Measurements from ENCODE around the gene TBC1D30.
"Not testable (repeated sequence)": the region's sequence is repeated elsewhere in the genome, so short reads cannot be mapped to it uniquely, and the experiment has no call there.

The TBC1D30 gene, protein sequence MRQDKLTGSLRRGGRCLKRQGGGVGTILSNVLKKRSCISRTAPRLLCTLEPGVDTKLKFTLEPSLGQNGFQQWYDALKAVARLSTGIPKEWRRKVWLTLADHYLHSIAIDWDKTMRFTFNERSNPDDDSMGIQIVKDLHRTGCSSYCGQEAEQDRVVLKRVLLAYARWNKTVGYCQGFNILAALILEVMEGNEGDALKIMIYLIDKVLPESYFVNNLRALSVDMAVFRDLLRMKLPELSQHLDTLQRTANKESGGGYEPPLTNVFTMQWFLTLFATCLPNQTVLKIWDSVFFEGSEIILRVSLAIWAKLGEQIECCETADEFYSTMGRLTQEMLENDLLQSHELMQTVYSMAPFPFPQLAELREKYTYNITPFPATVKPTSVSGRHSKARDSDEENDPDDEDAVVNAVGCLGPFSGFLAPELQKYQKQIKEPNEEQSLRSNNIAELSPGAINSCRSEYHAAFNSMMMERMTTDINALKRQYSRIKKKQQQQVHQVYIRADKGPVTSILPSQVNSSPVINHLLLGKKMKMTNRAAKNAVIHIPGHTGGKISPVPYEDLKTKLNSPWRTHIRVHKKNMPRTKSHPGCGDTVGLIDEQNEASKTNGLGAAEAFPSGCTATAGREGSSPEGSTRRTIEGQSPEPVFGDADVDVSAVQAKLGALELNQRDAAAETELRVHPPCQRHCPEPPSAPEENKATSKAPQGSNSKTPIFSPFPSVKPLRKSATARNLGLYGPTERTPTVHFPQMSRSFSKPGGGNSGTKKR

DNA sequence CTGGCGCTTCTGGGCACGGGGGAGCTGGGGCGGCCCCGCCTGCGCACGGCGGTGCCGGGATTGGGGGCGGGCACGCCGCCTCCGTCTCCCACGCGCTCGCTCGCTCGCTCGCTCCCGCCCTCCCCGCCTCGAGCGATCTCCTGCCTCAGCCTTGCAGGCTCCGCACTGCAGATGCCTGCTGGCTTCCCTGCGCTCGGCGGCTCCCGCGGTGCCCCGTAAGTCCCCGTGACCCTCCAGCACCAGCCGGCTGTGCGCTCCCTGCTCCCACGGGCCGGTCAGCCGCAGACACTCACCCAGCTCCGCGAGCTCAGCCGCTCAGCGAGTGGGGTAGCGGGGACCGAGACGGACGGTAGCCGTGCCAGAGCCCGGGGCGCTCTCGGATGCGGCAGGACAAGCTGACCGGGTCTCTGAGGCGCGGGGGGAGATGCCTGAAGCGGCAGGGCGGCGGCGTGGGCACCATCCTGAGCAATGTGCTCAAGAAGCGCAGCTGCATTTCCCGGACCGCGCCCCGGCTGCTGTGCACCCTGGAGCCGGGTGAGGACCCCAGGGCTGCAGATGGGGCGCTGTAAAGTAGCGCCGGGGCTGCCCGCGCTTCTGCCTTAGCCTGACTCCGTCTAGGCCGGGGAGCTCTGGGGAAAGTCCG, at the start of gene TBC1D30:
TBC1D30 (plus strand) TSS at position 148 of the 643 bp plus-strand sequence; CDS start at position 381, 233 bp downstream.
- DNase-seq: no peak

DNA sequence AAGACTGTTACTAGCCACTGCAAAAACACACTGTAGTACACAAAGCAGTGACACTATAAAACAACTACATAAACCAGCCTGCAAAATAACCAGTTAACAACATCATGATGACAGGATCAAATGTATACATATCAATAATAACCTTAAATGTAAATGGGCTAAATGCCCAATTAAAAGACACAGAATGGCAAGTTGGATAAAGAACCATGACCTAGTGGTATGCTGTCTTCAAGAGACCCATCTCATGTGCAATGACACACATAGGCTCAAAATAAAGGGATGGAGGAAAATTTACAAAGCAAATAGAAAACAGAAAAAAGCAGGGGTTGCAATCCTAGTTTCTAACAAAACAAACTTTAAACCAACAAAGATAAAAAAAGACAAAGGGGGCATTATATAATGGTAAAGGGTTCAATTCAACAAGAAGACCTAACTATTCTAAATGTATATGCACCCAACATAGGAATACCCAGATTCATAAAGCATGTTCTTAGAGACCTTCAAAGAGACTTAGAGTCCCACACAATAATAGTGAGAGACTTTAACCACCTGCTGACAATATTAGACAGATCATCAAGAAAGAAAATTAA, 49.2 kb upstream of the TBC1D30 start:
- DNase-seq: not testable (repeated sequence)

DNA sequence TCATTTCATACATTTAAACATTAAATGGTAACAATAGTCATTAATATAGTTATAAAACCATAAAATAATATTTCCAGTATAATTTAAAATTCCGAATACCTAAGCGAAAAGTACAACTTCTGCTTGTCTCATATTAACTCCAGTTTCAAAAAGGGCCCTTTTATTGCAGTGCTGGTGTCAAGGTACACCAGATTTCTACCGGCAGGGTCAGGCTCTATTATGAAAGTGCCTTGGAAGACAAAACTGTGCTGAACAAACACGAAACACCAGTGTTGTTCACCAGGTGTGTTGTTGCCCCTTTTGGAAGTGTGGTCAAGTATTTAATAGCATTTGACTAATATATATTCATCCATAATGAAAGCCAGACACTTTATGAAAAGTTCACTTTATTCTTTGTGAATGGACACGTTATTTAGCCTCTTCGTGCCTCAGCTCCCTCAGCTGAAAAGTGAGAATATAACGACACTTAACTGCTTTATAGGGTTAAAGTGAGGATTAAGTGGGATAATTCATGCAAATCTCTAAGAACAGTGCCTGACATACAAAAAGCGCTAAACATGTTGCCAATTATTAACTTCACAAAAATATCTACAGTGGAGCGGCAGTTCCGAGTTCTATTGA, 45.0 kb upstream of the TBC1D30 start:
- DNase-seq: no peak

DNA sequence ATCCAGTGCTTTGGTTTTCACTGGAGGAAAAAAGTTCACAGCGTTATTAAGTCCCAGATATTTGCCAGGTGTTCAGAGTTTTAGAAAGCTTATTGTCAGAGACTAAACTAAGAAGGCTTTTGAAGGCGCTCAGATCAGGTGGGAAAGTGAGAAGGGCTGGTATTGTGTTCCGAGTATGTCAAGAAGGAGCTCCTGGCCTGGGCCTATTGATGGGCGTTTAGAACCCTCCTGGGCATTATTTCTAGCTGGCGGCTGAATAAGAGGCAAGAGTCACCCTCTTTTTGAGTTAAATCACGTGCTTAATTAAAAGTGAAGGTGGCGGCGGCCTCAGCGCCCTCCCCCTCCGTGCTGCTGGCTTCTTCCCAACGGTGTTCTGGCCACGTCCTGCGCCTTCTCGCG, 44.3 kb upstream of the TBC1D30 start:
- no peak for DNase-seq

DNA sequence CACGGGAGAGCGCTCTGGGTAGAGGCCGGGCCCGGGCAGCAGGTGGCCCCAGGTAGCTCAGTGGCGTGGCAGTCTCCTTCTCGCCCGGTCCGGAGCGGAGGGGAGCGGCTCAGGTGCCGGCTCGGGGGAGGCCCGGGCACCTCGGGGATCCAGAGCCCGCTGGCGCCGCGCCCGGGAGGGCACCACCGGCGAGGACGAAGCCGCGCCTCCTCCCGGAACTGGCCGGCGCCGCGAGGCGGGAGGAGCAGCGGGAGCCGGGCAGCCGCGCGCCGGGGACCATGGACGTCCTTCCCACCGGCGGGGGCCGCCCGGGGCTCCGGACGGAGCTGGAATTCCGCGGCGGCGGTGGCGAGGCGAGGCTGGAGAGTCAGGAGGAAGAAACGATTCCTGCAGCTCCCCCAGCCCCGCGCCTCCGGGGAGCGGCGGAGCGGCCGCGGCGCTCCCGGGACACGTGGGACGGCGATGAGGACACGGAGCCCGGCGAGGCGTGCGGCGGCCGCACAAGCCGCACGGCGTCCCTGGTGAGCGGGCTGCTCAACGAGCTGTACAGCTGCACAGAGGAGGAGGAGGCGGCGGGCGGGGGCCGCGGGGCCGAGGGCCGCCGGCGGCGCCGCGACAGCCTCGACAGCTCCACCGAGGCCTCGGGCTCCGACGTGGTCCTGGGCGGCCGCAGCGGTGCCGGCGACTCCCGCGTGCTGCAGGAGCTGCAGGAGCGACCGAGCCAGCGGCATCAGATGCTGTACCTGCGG, 43.7 kb upstream of the TBC1D30 start:
- no peak for DNase-seq

DNA sequence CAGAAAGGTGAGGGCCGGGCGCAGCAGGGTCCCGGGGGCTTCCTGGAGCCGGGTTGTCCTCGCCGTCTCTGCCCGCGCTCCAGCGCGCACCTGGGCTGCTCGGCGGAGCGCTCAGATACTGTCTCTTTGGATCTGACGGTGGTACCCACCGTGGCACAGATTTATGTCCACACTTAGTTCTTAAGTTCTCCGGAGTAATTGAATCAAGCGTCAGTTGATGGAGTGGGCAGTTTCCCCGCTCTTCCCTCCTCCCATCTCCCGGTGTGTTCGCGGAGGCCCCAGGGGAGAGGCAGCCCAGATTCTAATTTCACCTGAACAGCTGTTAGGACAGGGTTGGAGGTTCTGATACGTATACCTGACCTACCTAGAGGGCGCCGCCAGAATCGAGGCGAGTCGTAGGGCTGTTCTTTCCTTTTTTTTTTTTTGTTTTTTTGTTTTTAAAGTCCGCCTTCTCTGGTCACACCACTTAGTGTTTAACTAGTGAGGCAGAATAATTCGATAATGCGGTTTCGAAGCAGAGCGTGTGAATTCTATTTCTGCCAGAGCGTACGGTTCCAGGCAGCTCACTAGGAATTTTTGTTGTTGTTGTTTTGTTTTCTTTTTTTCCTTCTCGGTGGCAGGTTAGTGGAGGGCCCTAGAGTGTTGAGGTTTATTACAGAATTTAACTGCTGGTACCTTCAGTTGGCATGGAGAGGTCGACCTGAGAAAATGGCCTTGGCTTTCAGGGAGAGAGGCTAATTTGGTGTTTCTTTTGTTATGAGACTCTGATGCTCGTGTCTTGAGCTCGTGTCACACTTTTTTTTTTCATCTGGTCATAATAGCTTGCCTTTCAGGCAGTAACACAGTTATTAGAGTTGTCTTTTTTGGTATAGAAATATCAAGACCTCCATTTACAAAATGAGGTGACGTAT, 42.9 kb upstream of the TBC1D30 start:
- no peak for DNase-seq

DNA sequence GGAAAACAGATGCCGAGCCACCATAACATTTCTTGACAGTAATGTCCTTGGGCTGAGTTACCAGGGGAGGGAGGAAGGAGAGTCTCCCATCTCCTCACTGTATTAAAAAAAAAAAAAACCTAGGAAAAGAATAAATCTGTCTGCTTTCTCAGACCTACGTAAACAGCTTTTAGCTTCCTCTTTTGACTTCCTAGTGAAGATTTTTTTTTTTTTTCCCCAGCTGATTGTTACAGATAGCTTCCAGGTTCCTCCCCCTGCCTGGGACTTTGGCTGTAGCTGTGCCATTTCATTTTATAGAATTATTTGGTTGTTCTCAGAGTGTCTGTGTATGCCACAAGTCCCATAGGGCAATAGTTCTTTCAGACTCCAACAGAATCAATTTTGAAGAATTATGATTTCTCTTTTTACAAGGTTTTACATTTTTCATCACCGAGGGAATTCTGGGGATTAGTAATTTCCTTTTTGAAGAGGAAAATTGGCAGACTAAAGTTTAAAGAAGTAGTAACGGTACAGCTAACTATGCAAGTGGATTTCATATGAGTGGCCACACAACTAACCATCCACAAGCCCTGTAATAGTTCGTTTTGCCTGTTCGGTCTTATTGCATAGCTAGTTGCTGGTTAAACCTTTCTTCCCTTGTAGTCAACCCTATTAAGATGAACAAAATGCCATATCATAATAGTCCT, 42.1 kb upstream of the TBC1D30 start:
- DNase-seq: no peak

DNA sequence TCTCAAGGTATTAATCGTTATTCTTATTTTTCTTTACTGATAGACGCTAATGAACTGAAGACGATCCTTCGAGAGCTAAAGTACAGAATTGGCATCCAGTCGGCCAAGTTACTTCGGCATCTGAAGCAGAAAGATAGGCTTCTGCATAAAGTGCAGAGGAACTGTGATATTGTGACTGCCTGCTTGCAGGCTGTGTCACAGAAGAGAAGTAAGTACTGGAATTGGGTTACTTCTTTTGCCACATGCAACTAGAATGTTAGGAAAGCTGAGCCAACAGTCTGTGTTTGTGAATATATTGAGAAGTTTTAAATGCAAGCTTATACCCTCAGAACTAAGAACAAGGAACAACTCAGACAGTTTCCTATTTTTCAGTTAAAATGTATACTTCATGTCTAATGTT, 38.6 kb upstream of the TBC1D30 start:
- DNase-seq: no peak

DNA sequence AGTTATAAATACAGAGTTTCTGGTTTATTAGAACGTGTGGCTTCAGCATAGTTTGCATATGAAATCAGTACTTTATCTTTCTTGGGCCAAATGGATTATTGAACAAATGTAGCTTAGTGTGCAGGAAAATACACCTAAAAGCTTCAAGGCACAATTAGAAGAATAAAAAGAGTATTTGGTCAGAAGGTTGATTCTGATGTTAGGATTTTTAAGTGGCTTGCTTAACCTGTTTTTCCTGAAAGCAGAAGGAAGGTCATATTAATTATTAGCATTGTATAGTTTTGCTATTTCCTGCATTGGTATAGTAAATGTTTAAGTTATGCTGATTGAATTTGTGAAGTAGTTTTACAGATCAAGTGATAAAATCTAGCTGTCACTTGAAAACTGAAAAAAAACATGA, 34.3 kb upstream of the TBC1D30 start:
- no peak for DNase-seq

DNA sequence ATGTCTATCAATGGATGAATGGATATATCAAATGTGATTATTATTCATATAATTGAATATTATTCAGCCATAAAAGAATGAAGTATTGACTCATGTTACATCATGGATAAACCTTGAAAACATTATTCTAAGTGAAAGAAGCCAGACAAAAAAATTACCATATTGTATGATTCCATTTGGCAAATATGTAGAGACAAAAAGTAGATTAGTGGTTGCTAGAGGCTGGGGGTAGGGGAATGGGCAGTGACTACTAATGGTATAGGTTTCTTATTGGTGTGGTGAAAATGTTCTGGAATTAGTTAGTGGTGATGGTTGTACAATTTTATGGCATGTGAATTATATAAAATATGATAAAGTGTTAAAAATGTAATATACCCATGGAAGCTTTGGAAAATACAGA, 33.4 kb upstream of the TBC1D30 start:
- no peak for DNase-seq

DNA sequence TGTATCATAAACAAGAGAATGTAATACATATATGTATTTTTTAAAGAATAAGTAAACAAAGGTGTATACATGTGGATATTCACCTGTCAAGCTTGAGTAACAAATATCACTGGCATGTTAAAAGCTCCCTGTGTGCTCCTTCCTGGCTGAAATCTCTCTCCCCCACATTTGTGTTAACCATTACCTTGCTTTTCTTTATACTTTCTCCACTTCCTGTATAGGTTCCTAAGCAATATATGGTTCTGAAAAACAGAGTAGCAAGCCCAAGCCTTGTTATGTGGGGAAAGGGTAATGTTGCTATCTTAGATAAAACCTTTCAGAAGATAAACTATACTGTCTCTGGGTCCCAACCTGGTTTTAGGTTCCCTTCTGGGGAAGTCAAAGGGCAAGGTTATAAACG, 32.3 kb upstream of the TBC1D30 start:
- DNase-seq: no peak

DNA sequence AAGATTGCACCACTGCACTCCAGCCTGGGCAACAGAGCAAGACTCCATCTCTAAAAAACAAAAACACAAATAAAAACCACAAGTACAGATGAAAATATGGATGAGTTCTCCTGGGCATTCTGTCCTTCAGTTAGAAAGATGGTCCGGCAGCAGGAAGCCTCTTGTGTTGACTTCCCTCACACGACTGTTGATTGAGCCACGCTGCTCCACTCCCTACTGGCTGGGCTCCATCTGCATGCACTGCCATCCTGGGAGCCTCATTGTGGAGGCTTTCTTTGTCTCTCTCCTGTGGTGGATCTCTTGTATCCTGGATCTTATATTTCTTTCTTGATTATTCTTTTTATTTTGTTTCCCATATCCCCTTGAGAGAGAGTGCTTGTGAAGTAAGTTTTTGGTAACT, 30.8 kb upstream of the TBC1D30 start:
- DNase-seq: no peak

DNA sequence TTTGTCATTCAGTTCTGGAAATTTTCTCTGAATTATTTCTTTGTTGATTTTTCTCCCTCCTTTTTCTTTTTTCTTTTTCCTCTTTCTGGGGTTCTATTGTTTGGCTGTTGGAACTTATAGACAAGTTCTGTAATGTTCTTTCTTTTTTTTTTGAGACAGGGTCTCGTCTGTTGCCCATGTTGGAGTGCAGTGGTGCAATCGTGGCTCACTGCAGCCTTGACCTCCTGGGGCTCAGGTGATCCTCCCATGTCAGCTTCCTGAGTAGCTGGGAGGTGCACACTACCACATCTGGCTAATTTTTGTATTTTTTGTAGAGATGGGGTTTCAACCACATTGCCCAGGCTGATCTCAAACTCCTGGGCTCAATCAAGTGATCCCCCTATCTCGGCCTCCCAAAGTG, 30.1 kb upstream of the TBC1D30 start:
- no peak for DNase-seq

DNA sequence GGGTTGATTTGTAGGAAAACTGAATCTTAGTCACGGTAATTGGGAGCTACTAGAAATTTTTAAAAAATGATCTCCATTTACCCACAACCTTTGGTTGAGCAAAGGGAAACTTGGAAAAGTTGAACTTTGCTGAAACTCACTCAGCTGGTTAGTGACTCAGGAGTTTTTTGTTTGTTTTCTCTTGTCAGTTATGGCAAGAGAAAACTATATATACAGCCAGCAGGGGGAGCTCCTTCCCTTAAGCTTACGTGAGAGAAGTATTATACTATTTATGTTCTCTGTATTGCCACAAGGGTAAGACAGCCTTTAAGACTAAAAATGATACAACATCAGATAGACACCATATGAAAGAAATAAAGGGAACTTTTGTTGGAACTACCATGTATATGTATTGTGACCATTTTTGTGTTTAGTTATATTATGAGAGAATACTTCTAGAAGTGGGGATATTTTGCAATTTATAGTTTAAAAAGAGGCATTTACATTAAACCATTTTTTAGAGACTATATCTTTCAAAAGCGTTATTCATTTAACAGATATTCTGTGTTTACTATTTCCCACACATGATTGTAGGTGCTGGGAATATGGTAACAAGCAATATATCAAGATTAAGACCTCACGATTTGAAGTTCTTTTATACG, 28.1 kb upstream of the TBC1D30 start:
- peak; percentile 91 for DNase-seq

DNA sequence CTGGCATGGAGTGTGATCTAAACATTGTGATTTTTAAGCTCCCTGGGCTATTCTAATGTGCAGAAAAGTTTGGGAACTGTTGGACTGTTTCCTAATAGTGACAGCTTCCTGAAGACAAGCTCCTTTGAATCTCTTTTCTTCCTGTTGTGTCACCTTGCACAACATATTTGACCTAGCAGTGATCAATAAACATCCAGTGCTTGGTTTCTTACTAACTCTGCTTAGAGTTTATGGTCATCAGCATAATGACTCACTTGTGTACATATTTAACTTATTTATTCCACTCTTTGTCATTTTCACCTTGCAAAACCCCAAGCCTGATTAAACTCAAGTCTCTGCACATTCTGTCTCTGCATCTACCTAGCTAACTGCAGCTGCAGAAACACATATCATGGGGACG, 27.3 kb upstream of the TBC1D30 start:
- DNase-seq: no peak

DNA sequence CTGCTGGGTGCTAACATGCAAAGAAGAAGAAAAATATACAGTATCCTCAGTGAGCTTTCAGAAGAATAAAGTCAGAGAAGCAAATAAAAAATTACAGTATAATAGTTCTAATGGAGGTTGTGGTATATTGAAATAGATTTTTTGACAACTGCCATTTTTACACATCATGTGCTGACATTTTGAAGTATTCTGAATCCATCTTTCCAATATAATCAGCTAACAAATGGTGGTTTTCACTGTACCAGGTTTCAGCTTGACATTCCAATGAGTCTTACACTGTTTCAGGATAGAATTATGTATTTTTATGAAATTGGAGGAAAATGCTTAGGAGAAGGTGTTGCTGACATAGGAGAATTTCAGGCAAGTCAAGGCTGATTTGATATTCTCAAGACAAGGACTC, 26.3 kb upstream of the TBC1D30 start:
- DNase-seq: no peak

DNA sequence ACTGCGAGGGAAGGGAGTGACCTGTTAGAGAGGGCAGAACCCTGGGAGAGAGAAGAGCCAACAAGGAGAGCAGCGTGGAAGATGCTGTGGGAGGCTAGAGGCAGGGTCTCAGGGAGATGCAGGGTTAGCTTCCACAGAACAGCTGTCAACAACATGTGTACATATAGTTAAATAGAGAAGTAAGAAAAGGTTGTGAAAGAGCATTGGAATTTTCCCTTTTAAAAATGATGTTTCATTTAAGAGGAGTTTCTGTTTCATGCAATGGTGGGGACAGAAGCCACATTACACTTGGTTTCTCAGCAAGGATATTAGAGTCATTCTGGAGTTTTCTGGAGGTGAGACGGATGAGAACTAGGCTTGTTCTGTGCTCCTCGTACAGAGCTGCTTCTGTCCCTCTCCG, 23.8 kb upstream of the TBC1D30 start:
- no peak for DNase-seq

DNA sequence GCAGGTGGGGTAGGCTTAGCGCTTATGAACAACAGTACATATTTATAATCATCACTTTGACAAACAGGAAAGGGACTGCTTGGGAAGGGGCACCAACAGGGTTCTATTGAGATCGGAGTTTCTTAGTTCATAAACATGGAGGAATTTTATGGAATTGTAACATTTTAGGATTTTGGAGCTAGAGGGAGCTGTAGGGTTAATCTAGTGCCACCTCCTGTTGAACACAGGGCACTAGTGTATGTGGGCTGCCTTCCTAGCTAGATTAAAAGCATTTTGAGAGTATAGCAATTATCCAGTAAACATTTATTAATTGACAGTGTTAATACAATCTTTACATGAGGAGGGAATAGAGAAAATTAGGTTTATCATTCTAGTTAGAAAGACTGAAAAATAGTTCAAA, 23.1 kb upstream of the TBC1D30 start:
- DNase-seq: no peak

DNA sequence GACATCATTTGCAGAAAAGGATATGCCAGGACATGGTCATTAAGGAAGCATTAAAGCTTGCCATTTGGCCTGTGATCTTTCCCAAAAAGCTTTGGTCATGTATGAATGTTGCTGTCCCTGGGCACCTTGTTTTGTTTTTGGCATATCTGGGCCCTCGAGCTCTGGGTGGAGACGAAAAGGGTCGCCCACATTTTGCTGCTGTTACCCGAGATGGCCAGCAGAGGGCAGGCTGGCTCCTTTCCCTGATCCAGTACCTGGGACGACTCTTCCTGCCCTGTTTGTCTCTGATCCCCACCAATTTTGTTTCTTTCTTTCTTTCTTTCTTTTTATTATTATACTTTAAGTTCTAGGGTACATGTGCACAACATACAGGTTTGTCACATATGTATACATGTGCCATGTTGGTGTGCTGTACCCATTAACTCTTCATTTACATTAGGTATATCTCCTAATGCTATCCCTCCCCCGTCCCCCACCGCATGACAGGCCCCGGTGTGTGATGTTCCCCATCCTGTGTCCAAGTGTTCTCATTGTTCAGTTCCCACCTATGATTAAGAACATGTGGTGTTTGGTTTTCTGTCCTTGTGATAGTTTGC, 22.2 kb upstream of the TBC1D30 start:
- not testable (repeated sequence) for DNase-seq

DNA sequence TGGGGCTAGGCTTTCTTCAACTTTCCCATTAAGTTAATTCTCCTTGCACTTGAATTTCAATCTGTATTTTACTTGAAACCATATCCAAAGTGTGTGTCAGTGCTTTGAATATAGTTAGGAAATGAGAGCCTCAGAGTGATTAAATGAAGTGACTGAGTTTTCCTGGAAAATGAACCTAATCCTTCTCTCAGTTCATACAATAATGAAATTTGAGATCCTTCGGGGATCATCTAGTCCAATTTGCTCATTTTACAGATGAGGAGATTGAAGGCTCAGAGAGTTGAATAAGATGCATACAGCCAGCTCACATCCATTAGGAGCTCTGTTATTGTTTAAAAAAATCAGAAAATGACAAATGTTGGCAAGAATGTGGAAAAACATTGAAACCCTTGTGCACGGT, 18.3 kb upstream of the TBC1D30 start:
- DNase-seq: no peak
